Thyroid gland (tissue), 4 donors: ENCODE data around the gene MAPKAPK5. TPM values are rescaled to one million over a fixed set of nuclear protein-coding genes. Genes with fewer than 3 reads are reported as not detected.
"Not testable (repeated sequence)": the region's sequence is repeated elsewhere in the genome, so short reads cannot be mapped to it uniquely, and the experiment has no call there.

ENCODE experiments used
- DNase-seq, 2 donors: peaks; one replicate each; pipeline ENCODE4 v3.0.0-alpha.2; 2019
- H3K27ac ChIP-seq, 3 donors: fragments of 200-600 bp; sonication (generic); 1 replicate in 2 of 3; 2 replicates in 1 of 3; pipeline ENCODE4 v1.5.1; 2016 to 2019; ENCODE audit warnings: mild to moderate bottlenecking in 1 of 3, moderate library complexity in 1 of 3
- H3K27me3 ChIP-seq: fragments of 200-600 bp; sonication (generic); one replicate; pipeline ENCODE4 v1.5.1; 2019
- H3K36me3 ChIP-seq, 2 donors: fragments of 200-600 bp; sonication (generic); one replicate each; pipeline ENCODE4 v1.5.1; 2016 to 2019
- H3K4me1 ChIP-seq, 2 donors: fragments of 200-600 bp; sonication (generic); one replicate each; pipeline ENCODE4 v1.5.1; 2017 to 2019
- H3K4me3 ChIP-seq, 3 donors: fragments of 200-600 bp; sonication (generic); replicated peaks in 1 of 3; 1 replicate in 2 of 3; 2 replicates in 1 of 3; pipeline ENCODE4 v1.5.1; 2016; ENCODE audit warnings: mild to moderate bottlenecking in 1 of 3
- H3K9me3 ChIP-seq: fragments of 200-600 bp; sonication (generic); one replicate; pipeline ENCODE4 v1.5.1; 2017
- CTCF ChIP-seq, 6 experiments: fragments of 200-600 bp in 3 of 6; fragments of 450-650 bp in 3 of 6; sonication (generic) in 3 of 6; IDR thresholded peaks; one replicate each; pipeline ENCODE4 v1.5.1; 2016 to 2019; ENCODE audit warnings: antibody characterized with exemption in 6 of 6, mild to moderate bottlenecking in 2 of 6, inconsistent platforms in 1 of 6, moderate library complexity in 1 of 6
- POLR2A ChIP-seq, 2 donors: fragments of 450-650 bp; IDR thresholded peaks; one replicate each; pipeline ENCODE4 v1.6.1; 2017; ENCODE audit warnings: antibody characterized with exemption in 2 of 2, mild to moderate bottlenecking in 2 of 2, moderate library complexity in 1 of 2
- WGBS, 2 donors: methylation state at CpG; one replicate each; pipeline ENCODE4 v1.1.5; 2017; 5-methylcytosine and 5-hydroxymethylcytosine counted together
- intact Hi-C: fragments of 100-400 bp; cut with DNase I; formaldehyde crosslinking; loops from one replicate; pipeline ENCODE4 v1.15.1; 2023
- total RNA-seq, 4 donors: library from RNA; depleted of rRNA; stranded (reverse); fragments of >200 nt; gene quantifications; one replicate each; pipeline ENCODE4 v1.2.3, GENCODE V29; 2016

The MAPKAPK5 gene
- total RNA-seq, 4 donors from 2014 or later: 54.3 to 81.6 (median 60.0) TPM

GRCh38 chr12:111825509-111825908, 16.5 kb upstream of the MAPKAPK5 start:
- H3K4me3 ChIP-seq: no peak overlapping the region
- H3K27me3 ChIP-seq: no peaks in the 10 kb centered on the region
- 89 to 90% methylated on average over 5 of the region's 5 CpGs for WGBS, 2 donors
- H3K27ac ChIP-seq: no peak overlapping the region
- no peaks in the 10 kb centered on the region for H3K9me3 ChIP-seq
- no peaks in the 10 kb centered on the region for H3K36me3 ChIP-seq
- TF ChIP-seq CTCF (IDR thresholded peaks at IDR 0.05): no peak
- no peak for TF ChIP-seq POLR2A (IDR thresholded peaks at IDR 0.05)
- H3K4me1 ChIP-seq: no peaks in the 10 kb centered on the region
- intact Hi-C loops: no loop called here
- no peak for DNase-seq

- Histone ChIP-seq H3K4me3 (no peak overlapping the region), H3K9me3 (no peaks in the 10 kb centered on the region), H3K4me1 (no peaks in the 10 kb centered on the region), H3K27ac (no peak overlapping the region), H3K36me3 (no peaks in the 10 kb centered on the region), H3K27me3 (no peaks in the 10 kb centered on the region)
- no peak for DNase-seq
- TF ChIP-seq POLR2A (IDR thresholded peaks at IDR 0.05): no peak
- no peak for TF ChIP-seq CTCF (IDR thresholded peaks at IDR 0.05)
- 41 to 61% methylated on average over 3 of the region's 3 CpGs for WGBS, 2 donors
- intact Hi-C loops: no loop called here
These were observed 15.7 kb upstream of the MAPKAPK5 start for GRCh38 chr12:111826316-111826715.

- no peaks in the 10 kb centered on the region for H3K9me3 ChIP-seq
- DNase-seq: no peak
- no peak overlapping the region for H3K27ac ChIP-seq
- intact Hi-C loops: no loop called here
- 55 to 75% methylated on average over 2 of the region's 2 CpGs for WGBS, 2 donors
- H3K27me3 ChIP-seq: no peaks in the 10 kb centered on the region
- no peak overlapping the region for H3K4me3 ChIP-seq
- no peaks in the 10 kb centered on the region for H3K36me3 ChIP-seq
- TF ChIP-seq POLR2A (IDR thresholded peaks at IDR 0.05) (no peak), CTCF (IDR thresholded peaks at IDR 0.05) (no peak)
- no peaks in the 10 kb centered on the region for H3K4me1 ChIP-seq
These were observed 15.0 kb upstream of the MAPKAPK5 start for GRCh38 chr12:111826992-111827391.

- intact Hi-C loops: no loop called here
- Histone ChIP-seq H3K27me3 (no peaks in the 10 kb centered on the region), H3K9me3 (no peaks in the 10 kb centered on the region), H3K4me3 (no peak overlapping the region), H3K36me3 (no peaks in the 10 kb centered on the region), H3K4me1 (no peaks in the 10 kb centered on the region), H3K27ac (no peak overlapping the region)
- 90% methylated on average over 4 of the region's 4 CpGs for WGBS, 2 donors
- no peak for TF ChIP-seq POLR2A (IDR thresholded peaks at IDR 0.05)
- TF ChIP-seq CTCF (IDR thresholded peaks at IDR 0.05): no peak
- no peak for DNase-seq
These were observed 14.1 kb upstream of the MAPKAPK5 start for GRCh38 chr12:111827907-111828306.

- intact Hi-C loops: no loop called here
- H3K36me3 ChIP-seq: no peaks in the 10 kb centered on the region
- H3K4me3 ChIP-seq: no peak overlapping the region
- no peak for DNase-seq
- 82 to 85% methylated on average over 7 to 8 of the region's 8 CpGs for WGBS, 2 donors
- H3K27me3 ChIP-seq: no peaks in the 10 kb centered on the region
- TF ChIP-seq CTCF (IDR thresholded peaks at IDR 0.05): no peak
- TF ChIP-seq POLR2A (IDR thresholded peaks at IDR 0.05): no peak
- H3K27ac ChIP-seq: no peak overlapping the region
- H3K9me3 ChIP-seq: no peaks in the 10 kb centered on the region
- no peaks in the 10 kb centered on the region for H3K4me1 ChIP-seq
These were observed 13.6 kb upstream of the MAPKAPK5 start for GRCh38 chr12:111828338-111828979.

- H3K9me3 ChIP-seq, intact Hi-C loops, H3K4me1 ChIP-seq, DNase-seq, H3K27me3 ChIP-seq, H3K27ac ChIP-seq, H3K36me3 ChIP-seq, H3K4me3 ChIP-seq: not testable (repeated sequence)
- 92 to 93% methylated on average over 3 of the region's 3 CpGs for WGBS, 2 donors
These were observed 12.4 kb upstream of the MAPKAPK5 start for GRCh38 chr12:111829635-111830034.

GRCh38 chr12:111834740-111835386, 7.2 kb upstream of the MAPKAPK5 start:
- H3K27me3 ChIP-seq, H3K4me3 ChIP-seq, intact Hi-C loops, H3K9me3 ChIP-seq, H3K4me1 ChIP-seq, DNase-seq, H3K36me3 ChIP-seq, H3K27ac ChIP-seq: not testable (repeated sequence)
- WGBS, 2 donors: 76 to 81% methylated on average over 8 to 21 of the region's 22 CpGs
